GM19328 (cell line): ENCODE measurements around the gene EGFL7.

Experiments
- ATAC-seq: cut with Tn5 transposase; IDR thresholded peaks from one replicate; pipeline ENCODE4 v1.9.1; 2021; ENCODE audit warnings: mild to moderate bottlenecking, moderate library complexity; ENCODE audit not compliant: unreplicated experiment

The EGFL7 gene

DNA sequence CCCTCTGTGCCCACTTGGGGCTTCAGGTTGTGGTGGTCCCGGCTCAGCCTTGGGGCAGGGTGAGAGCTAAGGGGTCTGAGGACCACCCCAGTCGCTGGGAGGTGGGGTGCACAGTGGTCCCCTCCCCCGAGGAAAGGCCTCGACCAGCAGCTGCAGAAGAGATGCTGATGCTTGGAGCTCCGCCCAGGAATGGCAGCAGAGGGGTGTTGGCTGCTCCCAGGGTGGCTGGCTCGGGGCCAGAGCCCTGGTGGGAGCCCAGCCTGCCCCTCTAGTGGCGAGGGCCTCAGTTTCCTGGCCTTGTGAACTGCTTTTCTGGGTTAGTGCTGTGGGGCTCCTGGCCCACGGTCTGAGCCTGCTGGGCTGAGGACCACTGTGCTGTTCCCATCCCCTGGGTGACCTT, 50.8 kb downstream of the EGFL7 start:
- no peak for ATAC-seq

DNA sequence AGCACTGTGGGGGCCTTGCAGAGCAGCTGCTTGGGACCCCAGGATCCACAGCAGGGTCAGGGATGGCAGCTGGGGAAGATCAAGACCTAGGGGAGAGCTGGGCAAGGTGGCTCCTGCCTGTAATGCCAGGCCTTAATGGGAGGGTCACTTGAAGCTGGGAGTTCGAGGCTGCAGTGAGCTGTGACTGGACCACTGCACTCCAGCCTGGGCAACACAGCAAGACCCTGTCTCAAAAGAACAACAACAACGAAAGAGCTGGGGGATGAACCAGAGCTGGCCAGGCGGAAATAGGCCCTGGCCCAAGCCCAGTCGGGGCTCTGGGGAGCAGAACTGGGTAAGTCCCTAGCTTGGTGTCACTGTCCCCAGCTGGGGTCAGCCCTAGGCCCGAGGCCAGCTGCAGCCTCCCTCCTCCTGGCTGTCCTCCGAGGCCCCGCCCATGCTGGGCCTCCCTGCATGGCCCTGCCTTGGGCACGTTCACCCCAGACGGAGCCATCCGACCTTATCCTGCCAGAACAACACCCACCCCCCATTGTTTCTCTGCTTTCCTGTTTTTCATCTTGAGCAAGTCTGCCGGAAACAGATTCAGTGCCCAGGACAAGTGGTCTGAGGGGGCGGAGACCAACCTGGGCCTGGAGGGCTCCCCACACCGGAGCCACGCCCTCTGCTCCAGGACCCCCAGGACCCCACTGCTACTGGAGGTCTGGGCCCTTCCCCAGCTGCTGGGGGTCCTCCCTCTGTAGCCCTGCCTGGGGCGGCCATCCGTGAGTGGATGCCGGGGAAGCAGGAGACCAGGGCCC, 51.6 kb downstream of the EGFL7 start:
- no peak for ATAC-seq

DNA sequence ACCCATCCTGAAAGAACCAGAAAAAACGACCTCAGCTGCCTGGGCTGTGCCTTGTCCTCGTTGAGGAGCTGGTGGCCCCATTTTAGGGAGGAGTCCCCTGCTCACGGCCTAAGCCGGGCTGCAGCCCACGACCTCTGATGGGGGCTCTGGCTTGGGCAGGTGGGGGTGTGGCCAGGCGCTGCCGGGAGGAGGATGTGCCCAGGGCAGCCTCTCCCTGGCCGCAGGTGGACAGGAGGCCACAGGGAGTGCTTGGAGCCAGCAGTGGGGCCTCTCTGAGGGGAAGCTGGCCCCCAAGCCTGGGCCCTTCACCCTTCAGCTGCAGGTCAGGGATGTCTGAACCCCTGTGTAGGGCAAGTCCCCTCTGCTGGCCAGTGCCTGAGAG, 52.2 kb downstream of the EGFL7 start:
- ATAC-seq, result no peak

DNA sequence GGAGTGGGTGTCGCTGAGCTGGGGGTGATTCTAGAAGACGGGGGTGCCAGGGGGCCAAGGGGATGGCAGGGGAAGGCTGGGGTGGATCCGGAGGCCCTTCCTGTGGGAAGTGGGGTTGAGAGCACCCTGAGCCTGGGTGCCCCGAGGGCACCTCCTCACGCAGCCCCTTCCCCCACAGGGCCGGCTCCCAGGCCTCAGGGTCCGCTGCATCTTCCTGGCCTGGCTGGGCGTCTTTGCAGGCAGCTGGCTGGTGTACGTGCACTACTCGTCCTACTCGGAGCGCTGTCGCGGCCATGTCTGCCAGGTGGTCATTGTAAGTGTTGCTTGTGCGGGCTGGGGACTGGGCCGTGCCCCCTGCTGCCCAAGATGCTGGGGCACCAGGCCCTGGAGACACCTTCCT, 54.7 kb downstream of the EGFL7 start:
- no peak for ATAC-seq

- no peak for ATAC-seq
These were observed 55.9 kb downstream of the EGFL7 start for GRCh38 chr9:136718345-136719194.

DNA sequence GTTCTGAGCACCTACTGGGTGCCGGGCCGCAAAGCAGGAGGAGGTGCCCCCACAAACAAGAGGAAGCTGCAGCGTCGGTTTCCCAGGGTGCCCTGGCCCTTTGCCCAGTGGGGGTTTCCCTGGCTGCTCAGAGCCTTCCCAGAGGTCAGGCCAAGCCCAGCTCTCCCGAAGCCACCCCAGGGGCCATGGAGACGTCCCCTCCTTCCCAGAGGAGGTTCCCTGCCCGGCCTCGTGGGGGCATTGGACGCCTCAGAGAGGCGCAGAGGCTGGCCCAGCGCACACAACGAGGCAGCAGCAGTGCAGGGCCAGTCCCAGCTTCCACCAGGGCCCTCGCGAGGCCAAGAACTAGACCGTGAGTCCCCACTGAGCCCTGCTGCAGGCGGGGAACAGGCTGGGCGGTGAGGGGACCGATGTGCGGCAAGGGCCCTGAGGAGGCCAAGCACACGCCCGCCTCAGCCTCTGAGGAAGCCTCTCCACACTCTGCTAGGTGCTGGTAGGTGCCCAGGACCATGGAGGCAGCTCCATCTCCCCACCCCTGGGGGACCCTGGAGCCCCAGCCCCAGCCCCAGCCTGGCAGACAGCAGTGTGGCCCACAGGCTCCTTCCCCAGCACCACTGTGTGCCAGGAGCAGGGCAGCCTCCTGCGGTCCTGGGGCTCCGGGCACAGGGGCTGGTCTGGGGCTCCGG, 56.6 kb downstream of the EGFL7 start:
- ATAC-seq, result no peak

DNA sequence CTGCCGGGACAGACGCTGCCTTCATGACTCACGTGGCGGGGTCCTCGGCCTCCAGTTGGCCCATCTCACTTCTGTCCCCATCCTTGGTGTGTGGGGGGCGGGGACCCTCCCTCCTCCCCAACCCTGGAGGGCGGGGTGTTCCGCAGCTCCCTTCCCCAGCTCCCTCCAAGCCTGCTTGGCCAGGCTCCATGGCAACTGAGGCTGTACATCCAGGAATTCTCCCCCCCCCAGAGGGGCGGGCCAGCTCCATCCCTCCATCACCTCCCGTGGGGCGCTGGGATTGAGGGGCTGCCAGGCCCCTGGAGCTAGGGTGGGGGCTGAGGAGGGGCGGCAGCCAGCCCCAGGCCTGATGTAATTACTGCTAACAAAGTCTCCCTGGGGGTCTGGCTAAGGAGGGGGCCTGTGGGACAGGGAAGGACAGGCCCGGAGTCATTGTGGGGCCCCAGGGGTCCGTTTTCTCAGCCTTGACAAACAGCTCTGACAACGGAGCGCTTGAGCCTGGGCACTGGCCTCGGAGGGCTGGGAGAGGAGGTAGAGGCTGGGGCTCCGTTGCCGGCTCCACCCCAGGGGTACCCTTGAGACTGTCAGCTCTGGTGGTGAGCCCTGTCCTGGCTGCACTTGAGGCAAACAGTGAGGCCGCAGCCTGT, 57.7 kb downstream of the EGFL7 start:
- ATAC-seq, result no peak

GRCh38 chr9:136720898-136721338, 58.2 kb downstream of the EGFL7 start:
- ATAC-seq, result no peak

DNA sequence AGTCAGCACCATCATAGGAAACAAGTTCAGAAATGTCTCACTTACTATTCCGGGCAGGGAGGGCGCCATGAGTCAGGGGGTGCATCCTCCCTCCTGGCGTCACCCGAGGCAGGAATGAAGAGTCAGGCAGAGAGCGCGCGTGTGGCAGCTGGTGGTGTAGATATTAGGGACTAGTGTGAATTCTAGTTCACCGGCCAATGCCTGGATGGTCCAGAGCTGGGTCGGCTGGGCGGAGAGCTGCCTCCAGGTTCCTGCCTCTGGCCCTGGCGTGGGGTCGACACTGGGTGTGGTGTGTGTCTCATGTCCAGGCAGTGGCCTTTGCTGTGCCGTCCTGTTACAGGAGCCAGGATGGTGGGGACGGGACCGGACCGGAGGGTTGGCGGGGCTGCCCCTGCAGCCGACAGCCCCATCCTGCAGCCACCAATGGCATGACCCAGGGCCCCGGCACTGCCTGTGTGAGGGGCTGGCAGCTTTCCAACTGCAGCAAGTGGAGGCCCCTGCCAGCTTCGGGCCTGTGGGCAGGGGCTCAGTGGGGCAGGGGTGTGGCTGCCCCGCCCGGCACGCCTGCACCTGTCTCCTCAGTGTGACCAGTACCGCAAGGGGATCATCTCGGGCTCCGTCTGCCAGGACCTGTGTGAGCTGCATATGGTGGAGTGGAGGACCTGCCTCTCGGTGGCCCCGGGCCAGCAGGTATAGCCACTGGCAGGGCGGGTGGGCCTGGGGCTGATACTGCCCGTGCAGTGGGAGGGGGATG, 58.8 kb downstream of the EGFL7 start:
- no peak for ATAC-seq
